Measurements from ENCODE around the gene SARS2.

DNA sequence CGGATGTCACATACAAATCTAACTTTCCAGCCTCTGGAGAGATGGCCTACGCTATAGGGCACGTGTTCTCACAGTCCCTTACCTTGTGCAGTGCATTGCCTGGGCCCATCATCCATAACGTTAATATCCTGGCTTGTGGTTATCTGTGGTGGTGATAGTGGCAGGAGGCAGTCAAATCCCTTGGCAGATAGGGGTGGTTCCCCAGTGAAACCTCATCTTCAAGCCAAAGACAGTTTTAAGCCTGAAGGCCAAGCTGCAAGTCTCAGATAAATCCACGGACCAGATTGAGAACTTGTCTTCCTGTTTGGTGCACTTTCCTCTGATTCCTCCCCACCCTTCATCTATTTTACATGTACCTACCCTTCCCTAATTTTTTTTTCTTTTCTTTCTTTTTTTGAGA is 49.2 kb upstream of the SARS2 start:
- TF ChIP-seq CTCF (IDR thresholded peaks at IDR 0.05) = no peak
- no peak for TF ChIP-seq POLR2A (IDR thresholded peaks at IDR 0.05)
